Panc1 (cell line): Measurements from ENCODE around the gene HEPH.

ENCODE experiments used
- POLR2AphosphoS5 ChIP-seq: IDR thresholded peaks from 2 replicates; pipeline ENCODE4 v1.6.1; 2012; ENCODE audit warnings: mild to moderate bottlenecking, low read depth, low read length, moderate library complexity
- TF ChIP-seq, protein P1 (sequence below): fragments of 450-650 bp; IDR thresholded peaks from 2 replicates; pipeline ENCODE4 v1.5.1; 2017; ENCODE audit warnings: mild to moderate bottlenecking

DNA sequence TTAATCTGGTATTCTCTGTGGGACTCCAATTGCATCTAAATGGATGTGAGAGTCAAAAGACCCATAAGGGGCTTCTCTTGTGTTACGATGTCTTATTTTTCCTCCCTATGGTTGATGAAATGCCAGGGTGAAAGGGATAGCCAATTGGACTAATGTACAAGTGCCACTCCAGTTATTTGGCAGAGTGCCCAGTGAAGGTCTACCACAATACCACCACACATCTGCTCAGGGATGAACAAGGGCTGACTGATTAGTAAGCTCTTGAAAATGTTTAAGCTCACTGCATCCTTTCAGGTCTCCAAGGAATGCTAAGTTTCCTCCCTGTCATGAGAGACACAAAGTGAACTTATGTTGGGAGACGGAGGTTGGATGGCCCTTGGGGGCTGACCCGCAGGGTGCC lies 57.8 kb downstream of the HEPH start:
- TF ChIP-seq, protein P1, sequence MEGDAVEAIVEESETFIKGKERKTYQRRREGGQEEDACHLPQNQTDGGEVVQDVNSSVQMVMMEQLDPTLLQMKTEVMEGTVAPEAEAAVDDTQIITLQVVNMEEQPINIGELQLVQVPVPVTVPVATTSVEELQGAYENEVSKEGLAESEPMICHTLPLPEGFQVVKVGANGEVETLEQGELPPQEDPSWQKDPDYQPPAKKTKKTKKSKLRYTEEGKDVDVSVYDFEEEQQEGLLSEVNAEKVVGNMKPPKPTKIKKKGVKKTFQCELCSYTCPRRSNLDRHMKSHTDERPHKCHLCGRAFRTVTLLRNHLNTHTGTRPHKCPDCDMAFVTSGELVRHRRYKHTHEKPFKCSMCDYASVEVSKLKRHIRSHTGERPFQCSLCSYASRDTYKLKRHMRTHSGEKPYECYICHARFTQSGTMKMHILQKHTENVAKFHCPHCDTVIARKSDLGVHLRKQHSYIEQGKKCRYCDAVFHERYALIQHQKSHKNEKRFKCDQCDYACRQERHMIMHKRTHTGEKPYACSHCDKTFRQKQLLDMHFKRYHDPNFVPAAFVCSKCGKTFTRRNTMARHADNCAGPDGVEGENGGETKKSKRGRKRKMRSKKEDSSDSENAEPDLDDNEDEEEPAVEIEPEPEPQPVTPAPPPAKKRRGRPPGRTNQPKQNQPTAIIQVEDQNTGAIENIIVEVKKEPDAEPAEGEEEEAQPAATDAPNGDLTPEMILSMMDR: no peak
- TF ChIP-seq POLR2AphosphoS5: no peak
